ENCODE data around the gene TSPAN11. TPM values are rescaled to one million over a fixed set of nuclear protein-coding genes. Genes with fewer than 3 reads are reported as not detected.

TSPAN11 gene
- total and polyA plus RNA-seq, 4 donors = 1.4 to 12.1 (median 3.9) TPM

GRCh38 chr12:30973175-30973574 is 46.6 kb downstream of the TSPAN11 start:
- H3K9ac ChIP-seq (ENCODE audit: insufficient read depth in 1 of 2, low read length in 2 of 2) = no peak overlapping the region
- ATAC-seq (ENCODE audit: insufficient read depth, low FRiP score) (no peak), DNase-seq (no peak)
- no peaks in the 10 kb centered on the region for H3K27me3 ChIP-seq (ENCODE audit: control insufficient read depth in 3 of 3, insufficient read depth in 3 of 3, low read length in 2 of 3)
- H3K9me3 ChIP-seq (ENCODE audit: control insufficient read depth in 4 of 4, insufficient read depth in 3 of 4, low read length in 3 of 4) = no peaks in the 10 kb centered on the region
- H3K4me3 ChIP-seq = no peak overlapping the region
- TF ChIP-seq CTCF (IDR thresholded peaks at IDR 0.05; ENCODE audit: control extremely low read depth, extremely low read depth) = no peak
- no peaks in the 10 kb centered on the region for H3K36me3 ChIP-seq (ENCODE audit: control insufficient read depth in 4 of 4, insufficient read depth in 4 of 4, low read length in 4 of 4)
- peaks cover 0 to 11% (median 0%) of the 10 kb centered on the region in 5 donors for H3K4me1 ChIP-seq (ENCODE audit: control insufficient read depth in 5 of 5, insufficient read depth in 5 of 5, low read length in 5 of 5)
- H3K27ac ChIP-seq (ENCODE audit: low read depth in 1 of 2, low read length in 1 of 2) = no peak overlapping the region
- 85 to 87% methylated on average over 6 of the region's 6 CpGs for WGBS, 2 donors

- H3K4me3 ChIP-seq = no peak overlapping the region
- ATAC-seq (ENCODE audit: insufficient read depth, low FRiP score) (no peak), DNase-seq (no peak)
- H3K4me1 ChIP-seq (ENCODE audit: control insufficient read depth in 5 of 5, insufficient read depth in 5 of 5, low read length in 5 of 5) = peaks cover 0 to 11% (median 0%) of the 10 kb centered on the region in 5 donors
- H3K27ac ChIP-seq (ENCODE audit: low read depth in 1 of 2, low read length in 1 of 2) = no peak overlapping the region
- H3K9ac ChIP-seq (ENCODE audit: insufficient read depth in 1 of 2, low read length in 2 of 2) = no peak overlapping the region
- H3K27me3 ChIP-seq (ENCODE audit: control insufficient read depth in 3 of 3, insufficient read depth in 3 of 3, low read length in 2 of 3) = no peaks in the 10 kb centered on the region
- TF ChIP-seq CTCF (IDR thresholded peaks at IDR 0.05; ENCODE audit: control extremely low read depth, extremely low read depth) = no peak
- H3K36me3 ChIP-seq (ENCODE audit: control insufficient read depth in 4 of 4, insufficient read depth in 4 of 4, low read length in 4 of 4) = no peaks in the 10 kb centered on the region
- 84 to 87% methylated on average over 5 of the region's 5 CpGs for WGBS, 2 donors
- H3K9me3 ChIP-seq (ENCODE audit: control insufficient read depth in 4 of 4, insufficient read depth in 3 of 4, low read length in 3 of 4) = no peaks in the 10 kb centered on the region
Measured at GRCh38 chr12:30973830-30974229, 47.3 kb downstream of the TSPAN11 start.

- TF ChIP-seq CTCF (IDR thresholded peaks at IDR 0.05; ENCODE audit: control extremely low read depth, extremely low read depth) = no peak
Measured at GRCh38 chr12:30974746-30975500, 48.4 kb downstream of the TSPAN11 start.

More at GRCh38 chr12:30974746-30975500, 48.4 kb downstream of the TSPAN11 start:
- H3K9me3 ChIP-seq (ENCODE audit: control insufficient read depth in 4 of 4, insufficient read depth in 3 of 4, low read length in 3 of 4) = no peaks in the 10 kb centered on the region
- no peak for ATAC-seq (ENCODE audit: insufficient read depth, low FRiP score)
- peaks cover 0 to 14% (median 0%) of the 10 kb centered on the region in 5 donors for H3K4me1 ChIP-seq (ENCODE audit: control insufficient read depth in 5 of 5, insufficient read depth in 5 of 5, low read length in 5 of 5)
- no peaks in the 10 kb centered on the region for H3K36me3 ChIP-seq (ENCODE audit: control insufficient read depth in 4 of 4, insufficient read depth in 4 of 4, low read length in 4 of 4)
- H3K4me3 ChIP-seq = no peak overlapping the region
- WGBS, 2 donors = 86 to 87% methylated on average over 20 of the region's 20 CpGs
- no peak overlapping the region for H3K9ac ChIP-seq (ENCODE audit: insufficient read depth in 1 of 2, low read length in 2 of 2)
- no peaks in the 10 kb centered on the region for H3K27me3 ChIP-seq (ENCODE audit: control insufficient read depth in 3 of 3, insufficient read depth in 3 of 3, low read length in 2 of 3)
- DNase-seq = no peak
- H3K27ac ChIP-seq (ENCODE audit: low read depth in 1 of 2, low read length in 1 of 2) = no peak overlapping the region

Data from lung (tissue), 12 donors.